ENCODE measurements around the gene ANAPC1. TPM values are rescaled to one million over a fixed set of nuclear protein-coding genes. Genes with fewer than 3 reads are reported as not detected.

The ANAPC1 gene
- total and polyA plus RNA-seq, 2 donors (not counting 1 experiment from before 2014, with no cell fraction given), result 16.4 to 69.3 TPM

DNA sequence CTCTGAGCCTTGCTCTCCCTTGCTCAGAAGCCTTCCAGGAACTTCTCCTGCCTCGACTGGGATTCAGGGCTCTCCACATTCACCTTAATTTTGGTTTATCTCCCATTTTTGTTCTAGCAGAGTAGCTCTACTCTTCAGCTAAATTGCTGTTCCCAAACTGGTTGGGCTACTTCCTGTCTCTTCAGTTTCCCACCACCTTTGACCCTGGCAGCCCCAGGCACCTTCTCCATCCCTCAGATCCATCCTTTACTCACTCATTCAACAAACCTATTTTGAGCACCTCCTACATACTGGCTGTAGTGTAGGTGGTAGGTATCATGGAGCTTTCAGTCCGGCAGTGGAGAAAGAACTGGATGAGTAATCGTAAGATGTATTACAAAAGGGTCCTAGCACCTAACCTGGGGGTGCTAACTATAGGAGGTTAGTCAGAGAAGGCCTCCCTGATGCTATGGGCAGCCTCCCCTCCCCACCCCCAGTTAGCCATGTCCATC is 40.7 kb upstream of the ANAPC1 start:
- POLR2A ChIA-PET, result no interaction called here
- WGBS (ENCODE audit: insufficient coverage), result 68% methylated on average over 1 of the region's 3 CpGs

DNA sequence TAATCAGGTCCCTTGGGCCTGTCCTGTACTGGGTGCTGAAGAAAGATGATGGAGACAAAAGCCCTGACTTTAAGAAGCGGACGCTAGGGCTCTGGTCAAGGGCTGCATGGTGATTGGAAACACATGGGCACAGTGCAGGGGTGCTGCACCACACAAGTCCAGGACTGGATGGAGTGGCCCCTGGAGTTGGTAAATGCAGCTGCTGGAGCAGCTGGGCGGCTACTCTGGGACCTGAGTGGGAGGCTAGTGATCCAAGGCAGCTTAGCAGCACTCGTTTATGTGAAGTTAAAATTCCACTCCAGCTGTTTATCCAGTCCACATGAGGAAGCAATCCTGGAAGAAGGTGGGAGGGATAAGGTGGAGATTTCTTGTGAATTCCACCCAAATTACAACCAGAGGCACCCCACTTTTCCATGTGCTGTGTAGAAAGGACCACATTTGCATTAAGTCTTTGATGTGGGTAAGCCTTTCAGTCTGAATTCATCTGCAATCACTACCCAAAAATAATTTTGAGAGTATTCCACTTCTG is 39.3 kb upstream of the ANAPC1 start:
- Histone ChIP-seq H2AFZ (ENCODE audit: insufficient read depth, low read depth, low read length, poor library complexity, severe bottlenecking) (no peak overlapping the region), H3K4me3 (ENCODE audit: control extremely low read depth in 1 of 5, extremely low read depth in 1 of 5, insufficient read depth in 1 of 5, low read depth in 2 of 5, low read length in 4 of 5) (no peak overlapping the region), H3K27me3 (replicated peaks in 1 of 4; ENCODE audit: control extremely low read depth in 1 of 4, control insufficient read depth in 3 of 4, insufficient read depth in 4 of 4, low read length in 3 of 4) (peaks cover 0 to 3% (median 0%) of the 10 kb centered on the region in 4 experiments), H4K20me1 (ENCODE audit: control insufficient read depth, insufficient read depth, low read length, poor library complexity, severe bottlenecking) (no peaks in the 10 kb centered on the region), H3K27ac (ENCODE audit: low read length in 2 of 2) (no peak overlapping the region), H3K9ac (ENCODE audit: low read length) (no peak overlapping the region), H3K4me2 (replicated peaks; ENCODE audit: low read depth, low read length, poor library complexity, severe bottlenecking) (no peak overlapping the region), H3K9me3 (ENCODE audit: control extremely low read depth in 1 of 3, control insufficient read depth in 2 of 3, insufficient read depth in 1 of 3, low read length in 2 of 3) (no peaks in the 10 kb centered on the region), H3K79me2 (ENCODE audit: control insufficient read depth, insufficient read depth, low read length) (no peaks in the 10 kb centered on the region), H3K4me1 (ENCODE audit: control insufficient read depth in 2 of 2, insufficient read depth in 2 of 2, low read length in 2 of 2) (no peaks in the 10 kb centered on the region), H3K36me3 (replicated peaks in 1 of 2; ENCODE audit: control extremely low read depth in 1 of 2, control insufficient read depth in 1 of 2, extremely low read depth in 1 of 2, insufficient read depth in 2 of 2, low read length in 1 of 2) (no peaks in the 10 kb centered on the region)
- WGBS (ENCODE audit: insufficient coverage), result 100% methylated on average over 2 of the region's 4 CpGs
- H3K9me3 Mint-ChIP-seq (ENCODE audit: insufficient read depth), result no peaks in the 10 kb centered on the region
- H3K4me1 Mint-ChIP-seq, result no peaks in the 10 kb centered on the region
- H3K4me3 Mint-ChIP-seq, result no peak overlapping the region
- DNase-seq (no peak), ATAC-seq (ENCODE audit: low read depth) (no peak)
- no peak for TF ChIP-seq EZH2 (IDR thresholded peaks at IDR 0.05; ENCODE audit: borderline replicate concordance, insufficient read depth, low read depth, low read length, poor library complexity, severe bottlenecking)
- TF ChIP-seq, protein P1, sequence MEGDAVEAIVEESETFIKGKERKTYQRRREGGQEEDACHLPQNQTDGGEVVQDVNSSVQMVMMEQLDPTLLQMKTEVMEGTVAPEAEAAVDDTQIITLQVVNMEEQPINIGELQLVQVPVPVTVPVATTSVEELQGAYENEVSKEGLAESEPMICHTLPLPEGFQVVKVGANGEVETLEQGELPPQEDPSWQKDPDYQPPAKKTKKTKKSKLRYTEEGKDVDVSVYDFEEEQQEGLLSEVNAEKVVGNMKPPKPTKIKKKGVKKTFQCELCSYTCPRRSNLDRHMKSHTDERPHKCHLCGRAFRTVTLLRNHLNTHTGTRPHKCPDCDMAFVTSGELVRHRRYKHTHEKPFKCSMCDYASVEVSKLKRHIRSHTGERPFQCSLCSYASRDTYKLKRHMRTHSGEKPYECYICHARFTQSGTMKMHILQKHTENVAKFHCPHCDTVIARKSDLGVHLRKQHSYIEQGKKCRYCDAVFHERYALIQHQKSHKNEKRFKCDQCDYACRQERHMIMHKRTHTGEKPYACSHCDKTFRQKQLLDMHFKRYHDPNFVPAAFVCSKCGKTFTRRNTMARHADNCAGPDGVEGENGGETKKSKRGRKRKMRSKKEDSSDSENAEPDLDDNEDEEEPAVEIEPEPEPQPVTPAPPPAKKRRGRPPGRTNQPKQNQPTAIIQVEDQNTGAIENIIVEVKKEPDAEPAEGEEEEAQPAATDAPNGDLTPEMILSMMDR (IDR thresholded peaks at IDR 0.05), result no peak
- POLR2A ChIA-PET, result no interaction called here
- H3K27ac Mint-ChIP-seq, result no peak overlapping the region
- H3K27me3 Mint-ChIP-seq, result peaks cover 5% of the 10 kb centered on the region
- CTCF ChIA-PET, result no interaction called here
- intact Hi-C loops (cut with micrococcal nuclease), result no loop called here

More for the DNA sequence above, 40.7 kb upstream of the ANAPC1 start:
- Mint-ChIP-seq H3K9me3 (ENCODE audit: insufficient read depth) (no peaks in the 10 kb centered on the region), H3K4me3 (no peak overlapping the region), H3K27ac (no peak overlapping the region), H3K27me3 (peaks cover 5% of the 10 kb centered on the region), H3K4me1 (no peaks in the 10 kb centered on the region)
- Histone ChIP-seq H3K4me1 (ENCODE audit: control insufficient read depth in 2 of 2, insufficient read depth in 2 of 2, low read length in 2 of 2) (no peaks in the 10 kb centered on the region), H3K9me3 (ENCODE audit: control extremely low read depth in 1 of 3, control insufficient read depth in 2 of 3, insufficient read depth in 1 of 3, low read length in 2 of 3) (no peaks in the 10 kb centered on the region), H3K4me2 (replicated peaks; ENCODE audit: low read depth, low read length, poor library complexity, severe bottlenecking) (no peak overlapping the region), H3K4me3 (ENCODE audit: control extremely low read depth in 1 of 5, extremely low read depth in 1 of 5, insufficient read depth in 1 of 5, low read depth in 2 of 5, low read length in 4 of 5) (no peak overlapping the region), H3K36me3 (replicated peaks in 1 of 2; ENCODE audit: control extremely low read depth in 1 of 2, control insufficient read depth in 1 of 2, extremely low read depth in 1 of 2, insufficient read depth in 2 of 2, low read length in 1 of 2) (no peaks in the 10 kb centered on the region), H3K79me2 (ENCODE audit: control insufficient read depth, insufficient read depth, low read length) (no peaks in the 10 kb centered on the region), H2AFZ (ENCODE audit: insufficient read depth, low read depth, low read length, poor library complexity, severe bottlenecking) (no peak overlapping the region), H3K27ac (ENCODE audit: low read length in 2 of 2) (no peak overlapping the region), H3K27me3 (replicated peaks in 1 of 4; ENCODE audit: control extremely low read depth in 1 of 4, control insufficient read depth in 3 of 4, insufficient read depth in 4 of 4, low read length in 3 of 4) (peaks cover 0 to 3% (median 0%) of the 10 kb centered on the region in 4 experiments), H3K9ac (ENCODE audit: low read length) (no peak overlapping the region), H4K20me1 (ENCODE audit: control insufficient read depth, insufficient read depth, low read length, poor library complexity, severe bottlenecking) (no peaks in the 10 kb centered on the region)
- DNase-seq (no peak), ATAC-seq (ENCODE audit: low read depth) (no peak)
- intact Hi-C loops (cut with micrococcal nuclease), result no loop called here
- TF ChIP-seq EZH2 (IDR thresholded peaks at IDR 0.05; ENCODE audit: borderline replicate concordance, insufficient read depth, low read depth, low read length, poor library complexity, severe bottlenecking), result no peak
- TF ChIP-seq, protein P1 (IDR thresholded peaks at IDR 0.05), result no peak
- CTCF ChIA-PET, result interaction anchor here (0.6 kb wide), 1 partner anchor 37 kb away, joined by 5 read pairs; no protein-coding TSS in a partner anchor
